ENCODE data around the gene ERBB2. TPM values are rescaled to one million over a fixed set of nuclear protein-coding genes. Genes with fewer than 3 reads are reported as not detected.
"Not testable (repeated sequence)": the region's sequence is repeated elsewhere in the genome, so short reads cannot be mapped to it uniquely, and the experiment has no call there.

ERBB2 gene
- total RNA-seq, 1 experiment from 2014 or later, result 216 TPM

DNA sequence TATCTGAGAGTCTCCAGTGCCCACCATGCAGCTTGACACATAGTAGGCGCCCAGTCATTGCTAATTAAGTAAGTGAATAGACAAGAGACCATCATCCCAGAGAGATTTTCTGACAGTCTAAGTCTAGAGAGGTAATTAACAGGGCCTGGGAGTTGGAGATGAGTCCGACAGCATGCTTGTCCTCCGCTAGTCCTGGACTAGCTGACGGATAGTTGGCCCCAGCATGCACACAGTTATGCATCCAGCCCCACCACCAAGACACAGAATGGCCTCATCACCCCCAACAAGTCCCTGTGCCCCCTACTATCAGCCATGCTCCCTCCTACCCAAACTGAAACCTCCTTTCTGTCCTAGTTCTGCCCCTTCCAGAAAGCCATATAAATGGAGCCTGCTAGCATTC, 47.9 kb downstream of the ERBB2 start:
- no peak overlapping the region for H2AFZ ChIP-seq (ENCODE audit: low read length)
- H2BK120ac ChIP-seq (ENCODE audit: low read depth, low read length, poor library complexity, severe bottlenecking), result no peak overlapping the region
- H3K79me2 ChIP-seq (ENCODE audit: insufficient read depth, low read length), result no peaks in the 10 kb centered on the region
- H3K79me1 ChIP-seq (ENCODE audit: insufficient read depth, low read depth, low read length, poor library complexity, severe bottlenecking), result no peaks in the 10 kb centered on the region
- H3K4me1 ChIP-seq (ENCODE audit: insufficient read depth, low read length), result no peaks in the 10 kb centered on the region; the same call in 1 of the 2 replicates
- H3K4me2 ChIP-seq (ENCODE audit: insufficient read depth, insufficient read length, low read length), result no peak overlapping the region
- no peak overlapping the region for H3K4ac ChIP-seq (ENCODE audit: low read depth, low read length)
- no peak overlapping the region for H3K18ac ChIP-seq (ENCODE audit: insufficient read length, low read depth, low read length)
- no peak overlapping the region for H2BK20ac ChIP-seq (ENCODE audit: low read depth, low read length, poor library complexity, severe bottlenecking)
- H3K23ac ChIP-seq (ENCODE audit: insufficient read length, low read depth, low read length), result no peak overlapping the region
- Mint-ChIP-seq H3K4me1 (peaks cover 21% of the 10 kb centered on the region in 2 experiments), H3K36me3 (ENCODE audit: insufficient read depth in 1 of 3, low read depth in 3 of 3) (peaks cover 13 to 48% (median 48%) of the 10 kb centered on the region in 3 experiments; a peak in 5 of 7 replicates), H3K4me3 (no peak overlapping the region), H3K27me3 (ENCODE audit: low read depth) (no peaks in the 10 kb centered on the region), H3K9me3 (no peaks in the 10 kb centered on the region), H3K27ac (peak overlapping the region in 1 of 3 experiments; percentile 56; a peak in 2 of 7 replicates)
- H3K9ac ChIP-seq (ENCODE audit: extremely low read depth, insufficient read length, low read length), result no peak overlapping the region
- TF ChIP-seq, protein P1, sequence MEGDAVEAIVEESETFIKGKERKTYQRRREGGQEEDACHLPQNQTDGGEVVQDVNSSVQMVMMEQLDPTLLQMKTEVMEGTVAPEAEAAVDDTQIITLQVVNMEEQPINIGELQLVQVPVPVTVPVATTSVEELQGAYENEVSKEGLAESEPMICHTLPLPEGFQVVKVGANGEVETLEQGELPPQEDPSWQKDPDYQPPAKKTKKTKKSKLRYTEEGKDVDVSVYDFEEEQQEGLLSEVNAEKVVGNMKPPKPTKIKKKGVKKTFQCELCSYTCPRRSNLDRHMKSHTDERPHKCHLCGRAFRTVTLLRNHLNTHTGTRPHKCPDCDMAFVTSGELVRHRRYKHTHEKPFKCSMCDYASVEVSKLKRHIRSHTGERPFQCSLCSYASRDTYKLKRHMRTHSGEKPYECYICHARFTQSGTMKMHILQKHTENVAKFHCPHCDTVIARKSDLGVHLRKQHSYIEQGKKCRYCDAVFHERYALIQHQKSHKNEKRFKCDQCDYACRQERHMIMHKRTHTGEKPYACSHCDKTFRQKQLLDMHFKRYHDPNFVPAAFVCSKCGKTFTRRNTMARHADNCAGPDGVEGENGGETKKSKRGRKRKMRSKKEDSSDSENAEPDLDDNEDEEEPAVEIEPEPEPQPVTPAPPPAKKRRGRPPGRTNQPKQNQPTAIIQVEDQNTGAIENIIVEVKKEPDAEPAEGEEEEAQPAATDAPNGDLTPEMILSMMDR (conservative IDR thresholded peaks at IDR 0.05), result no peak
- no peak overlapping the region for H3K27ac ChIP-seq (ENCODE audit: insufficient read length, low read depth, low read length)
- no peaks in the 10 kb centered on the region for H3K9me3 ChIP-seq (ENCODE audit: control insufficient read depth, low read depth, low read length)
- H2BK12ac ChIP-seq (ENCODE audit: insufficient read length, low read depth, low read length), result no peak overlapping the region
- no peaks in the 10 kb centered on the region for H3K27me3 ChIP-seq (ENCODE audit: insufficient read depth, low read length)
- no CpG with 5 or more reads among the region's 4 CpGs for WGBS (ENCODE audit: extremely low coverage, insufficient read length, low lambda C conversion rate)
- no peak overlapping the region for H3T11ph ChIP-seq (ENCODE audit: low read length)
- no peak overlapping the region for H4K8ac ChIP-seq (replicated peaks; ENCODE audit: insufficient read length, low read depth, low read length)
- H3K56ac ChIP-seq (ENCODE audit: insufficient read length, low read depth, low read length), result no peak overlapping the region
- H2BK5ac ChIP-seq (ENCODE audit: insufficient read length, low read length), result no peak overlapping the region
- no peak overlapping the region for H2AK5ac ChIP-seq (ENCODE audit: insufficient read length, low read length)
- no peak overlapping the region for H4K91ac ChIP-seq (ENCODE audit: insufficient read length, low read depth, low read length)
- DNase-seq, result no peak
- H4K20me1 ChIP-seq (ENCODE audit: control insufficient read depth, insufficient read depth, insufficient read length), result no peaks in the 10 kb centered on the region
- no peak overlapping the region for H3K14ac ChIP-seq (ENCODE audit: insufficient read depth, low read length)
- H2BK15ac ChIP-seq (ENCODE audit: low read depth, low read length), result no peak overlapping the region
- H4K5ac ChIP-seq (ENCODE audit: insufficient read length, low read depth, low read length), result no peak overlapping the region
- no peaks in the 10 kb centered on the region for H3K23me2 ChIP-seq (ENCODE audit: insufficient read length, low read depth, low read length, poor library complexity, severe bottlenecking)

DNA sequence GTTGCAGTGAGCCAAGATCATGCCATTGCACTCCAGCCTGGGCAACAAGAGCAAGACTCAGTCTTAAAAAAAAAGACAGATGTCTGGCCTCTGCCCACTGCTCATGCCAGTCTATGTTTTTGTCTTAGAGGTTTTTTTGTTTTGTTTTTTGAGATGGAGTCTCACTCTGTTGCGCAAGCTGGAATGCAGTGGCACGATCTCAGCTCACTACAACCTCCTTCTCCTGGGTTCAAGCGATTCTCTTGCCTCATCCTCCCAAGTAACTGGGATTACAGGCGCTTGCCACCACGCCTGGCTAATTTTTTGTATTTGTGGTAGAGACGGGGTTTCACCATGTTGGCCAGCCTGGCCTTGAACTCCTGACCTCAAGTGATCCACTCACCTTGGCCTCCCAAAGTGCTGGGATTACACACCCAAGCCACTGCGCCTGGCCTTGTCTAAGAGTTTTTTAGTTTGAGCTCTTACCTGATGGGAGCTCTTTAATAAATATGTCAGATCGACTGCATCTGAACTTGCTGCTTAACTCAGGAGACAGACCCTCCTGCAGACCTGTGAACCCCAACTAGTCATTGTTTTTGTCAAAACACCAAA, 48.7 kb downstream of the ERBB2 start:
- not testable (repeated sequence) for H2BK15ac ChIP-seq (ENCODE audit: low read depth, low read length); H3K56ac ChIP-seq (ENCODE audit: insufficient read length, low read depth, low read length); H3K4ac ChIP-seq (ENCODE audit: low read depth, low read length); H3K9ac ChIP-seq (ENCODE audit: extremely low read depth, insufficient read length, low read length); H4K5ac ChIP-seq (ENCODE audit: insufficient read length, low read depth, low read length); H3K27ac ChIP-seq (ENCODE audit: insufficient read length, low read depth, low read length); H3K4me2 ChIP-seq (ENCODE audit: insufficient read depth, insufficient read length, low read length); H3K23me2 ChIP-seq (ENCODE audit: insufficient read length, low read depth, low read length, poor library complexity, severe bottlenecking); H3T11ph ChIP-seq (ENCODE audit: low read length); H3K27me3 Mint-ChIP-seq (ENCODE audit: low read depth); H4K8ac ChIP-seq (replicated peaks; ENCODE audit: insufficient read length, low read depth, low read length); H3K79me1 ChIP-seq (ENCODE audit: insufficient read depth, low read depth, low read length, poor library complexity, severe bottlenecking); H3K14ac ChIP-seq (ENCODE audit: insufficient read depth, low read length); H2AK5ac ChIP-seq (ENCODE audit: insufficient read length, low read length); H2BK5ac ChIP-seq (ENCODE audit: insufficient read length, low read length); H3K27me3 ChIP-seq (ENCODE audit: insufficient read depth, low read length); H3K18ac ChIP-seq (ENCODE audit: insufficient read length, low read depth, low read length); DNase-seq; H2BK20ac ChIP-seq (ENCODE audit: low read depth, low read length, poor library complexity, severe bottlenecking); H3K9me3 ChIP-seq (ENCODE audit: control insufficient read depth, low read depth, low read length); H3K4me1 ChIP-seq (ENCODE audit: insufficient read depth, low read length); H2BK12ac ChIP-seq (ENCODE audit: insufficient read length, low read depth, low read length); H2AFZ ChIP-seq (ENCODE audit: low read length); H3K79me2 ChIP-seq (ENCODE audit: insufficient read depth, low read length); H3K4me3 Mint-ChIP-seq; H3K9me3 Mint-ChIP-seq; H4K91ac ChIP-seq (ENCODE audit: insufficient read length, low read depth, low read length); H4K20me1 ChIP-seq (ENCODE audit: control insufficient read depth, insufficient read depth, insufficient read length); H2BK120ac ChIP-seq (ENCODE audit: low read depth, low read length, poor library complexity, severe bottlenecking); H3K23ac ChIP-seq (ENCODE audit: insufficient read length, low read depth, low read length)
- WGBS (ENCODE audit: extremely low coverage, insufficient read length, low lambda C conversion rate), result no CpG with 5 or more reads among the region's 8 CpGs
- Mint-ChIP-seq H3K4me1 (peaks cover 25 to 29% of the 10 kb centered on the region in 2 experiments), H3K27ac (peak overlapping the region in 1 of 3 experiments; percentile 49; a peak in 1 of 7 replicates), H3K36me3 (ENCODE audit: insufficient read depth in 1 of 3, low read depth in 3 of 3) (peaks cover 11 to 40% (median 40%) of the 10 kb centered on the region in 3 experiments; a peak in 6 of 7 replicates)
